Measurements from ENCODE around the gene ZNF22.

The ZNF22 gene

DNA sequence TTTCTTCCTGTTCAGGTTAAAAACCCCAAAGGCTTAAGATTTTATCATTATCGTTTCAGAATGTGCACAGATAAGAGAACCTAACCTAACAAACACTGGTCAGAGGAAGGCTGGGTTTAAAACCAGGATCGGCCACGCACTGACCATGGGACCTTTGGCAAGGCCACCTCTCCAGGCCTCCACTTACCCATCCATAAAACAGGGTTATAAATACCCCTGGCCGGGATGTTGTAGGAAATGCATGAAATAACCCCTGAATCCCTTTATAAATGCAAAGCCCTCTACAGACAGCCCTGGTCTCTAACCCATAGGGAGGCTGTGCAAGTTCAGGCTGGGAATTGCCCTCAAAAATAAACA, 22.5 kb upstream of the ZNF22 start:
- no peak for DNase-seq (ENCODE audit: low read depth)
- peak overlapping the region; percentile 28 for H3K4me3 ChIP-seq (ENCODE audit: low read depth, low read length)
- TF ChIP-seq, protein P1, sequence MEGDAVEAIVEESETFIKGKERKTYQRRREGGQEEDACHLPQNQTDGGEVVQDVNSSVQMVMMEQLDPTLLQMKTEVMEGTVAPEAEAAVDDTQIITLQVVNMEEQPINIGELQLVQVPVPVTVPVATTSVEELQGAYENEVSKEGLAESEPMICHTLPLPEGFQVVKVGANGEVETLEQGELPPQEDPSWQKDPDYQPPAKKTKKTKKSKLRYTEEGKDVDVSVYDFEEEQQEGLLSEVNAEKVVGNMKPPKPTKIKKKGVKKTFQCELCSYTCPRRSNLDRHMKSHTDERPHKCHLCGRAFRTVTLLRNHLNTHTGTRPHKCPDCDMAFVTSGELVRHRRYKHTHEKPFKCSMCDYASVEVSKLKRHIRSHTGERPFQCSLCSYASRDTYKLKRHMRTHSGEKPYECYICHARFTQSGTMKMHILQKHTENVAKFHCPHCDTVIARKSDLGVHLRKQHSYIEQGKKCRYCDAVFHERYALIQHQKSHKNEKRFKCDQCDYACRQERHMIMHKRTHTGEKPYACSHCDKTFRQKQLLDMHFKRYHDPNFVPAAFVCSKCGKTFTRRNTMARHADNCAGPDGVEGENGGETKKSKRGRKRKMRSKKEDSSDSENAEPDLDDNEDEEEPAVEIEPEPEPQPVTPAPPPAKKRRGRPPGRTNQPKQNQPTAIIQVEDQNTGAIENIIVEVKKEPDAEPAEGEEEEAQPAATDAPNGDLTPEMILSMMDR (IDR thresholded peaks at IDR 0.05; ENCODE audit: low read depth, low read length, missing control alignments): no peak

DNA sequence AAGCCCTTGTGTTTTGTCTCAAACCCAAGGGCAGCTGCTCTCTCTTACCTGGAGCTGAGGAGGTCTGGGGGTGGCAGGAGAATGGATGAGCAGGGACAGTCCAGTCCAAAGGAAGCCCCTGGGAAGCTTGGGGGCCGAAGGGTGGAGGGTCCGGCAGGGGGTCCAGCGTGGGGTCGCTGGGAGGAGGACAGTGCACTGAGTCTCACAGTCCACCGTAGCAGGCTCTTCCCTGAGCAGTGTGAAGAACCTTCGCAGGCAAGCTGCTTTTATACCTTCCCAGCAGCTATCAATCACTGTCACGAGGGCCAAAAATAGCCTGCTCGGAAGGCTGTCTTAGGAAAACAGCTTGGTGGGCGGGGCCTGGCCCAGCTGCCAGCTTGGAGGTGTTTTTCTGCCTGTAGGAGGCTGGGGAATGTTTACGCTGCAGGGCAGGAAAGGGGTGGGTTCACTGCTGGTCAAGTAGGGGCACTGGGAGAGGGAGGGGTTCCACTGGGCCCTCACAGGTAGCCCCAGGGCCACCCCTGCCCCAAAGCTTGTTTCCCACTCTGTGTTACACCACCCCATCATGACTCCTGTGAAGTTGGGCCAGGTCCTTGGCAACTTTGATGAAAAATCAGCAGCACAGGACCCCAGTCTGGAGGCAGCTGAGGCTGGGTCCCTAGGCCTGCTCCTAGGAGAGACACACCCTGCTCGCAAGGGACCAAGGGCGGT, 22.0 kb upstream of the ZNF22 start, which contains the start of gene DEPP1:
Gene DEPP1 (minus strand): TSS at position 240 of the 711 bp plus-strand sequence. CDS start 779 bp downstream, outside the sequence.
- DNase-seq (ENCODE audit: low read depth): no peak
- TF ChIP-seq, protein P1 (IDR thresholded peaks at IDR 0.05; ENCODE audit: low read depth, low read length, missing control alignments): no peak
- peak within 1 kb of the TSS; percentile 28 for H3K4me3 ChIP-seq (ENCODE audit: low read depth, low read length)

DNA sequence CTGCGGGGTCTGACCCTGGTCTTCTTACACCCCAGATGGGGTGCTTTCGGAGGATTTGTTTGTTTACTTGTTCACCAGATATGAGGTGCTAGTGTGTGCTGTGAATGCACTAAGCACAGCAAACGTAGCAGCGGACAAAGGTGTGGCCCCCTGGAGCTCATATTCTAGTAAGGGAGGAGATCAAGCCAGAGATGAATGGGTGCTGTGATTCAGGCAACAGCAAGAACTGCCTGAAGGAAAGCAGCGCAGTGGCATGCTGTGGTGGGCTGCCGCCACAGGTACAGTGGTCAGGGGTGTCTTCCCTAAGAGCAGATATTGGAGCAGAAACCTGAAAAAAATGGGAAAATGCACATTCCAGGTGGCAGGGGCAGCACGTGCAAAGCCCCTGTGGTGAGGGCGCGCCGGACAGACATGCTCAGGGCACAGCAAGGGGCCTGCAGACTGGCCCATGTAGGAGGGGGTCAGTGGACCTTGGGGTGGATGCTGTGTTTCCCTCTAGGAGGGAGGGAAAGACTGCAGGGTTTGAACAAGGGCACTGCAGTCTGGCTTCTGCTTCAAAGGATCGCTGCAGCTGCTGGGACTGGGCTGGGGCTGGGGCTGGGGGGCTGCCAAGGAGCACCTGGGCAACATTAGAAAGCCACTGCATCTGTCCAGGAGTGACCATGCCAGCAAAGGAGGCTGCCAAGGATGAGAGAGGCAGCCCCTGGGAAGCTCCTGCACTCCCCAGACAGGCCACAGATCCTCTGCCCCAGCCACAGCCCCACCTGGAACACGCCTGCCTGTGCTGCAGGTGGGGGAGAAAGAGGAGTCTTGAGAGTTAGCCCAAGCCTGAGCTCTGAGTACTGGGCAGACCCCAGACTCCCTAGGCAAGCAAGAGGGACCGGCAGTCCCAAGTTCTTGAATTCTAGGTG, 21.2 kb upstream of the ZNF22 start:
- no peak for DNase-seq (ENCODE audit: low read depth)
- TF ChIP-seq, protein P1 (IDR thresholded peaks at IDR 0.05; ENCODE audit: low read depth, low read length, missing control alignments): no peak
- H3K4me3 ChIP-seq (ENCODE audit: low read depth, low read length): no peak overlapping the region; the same call in 1 of the 2 replicates

DNA sequence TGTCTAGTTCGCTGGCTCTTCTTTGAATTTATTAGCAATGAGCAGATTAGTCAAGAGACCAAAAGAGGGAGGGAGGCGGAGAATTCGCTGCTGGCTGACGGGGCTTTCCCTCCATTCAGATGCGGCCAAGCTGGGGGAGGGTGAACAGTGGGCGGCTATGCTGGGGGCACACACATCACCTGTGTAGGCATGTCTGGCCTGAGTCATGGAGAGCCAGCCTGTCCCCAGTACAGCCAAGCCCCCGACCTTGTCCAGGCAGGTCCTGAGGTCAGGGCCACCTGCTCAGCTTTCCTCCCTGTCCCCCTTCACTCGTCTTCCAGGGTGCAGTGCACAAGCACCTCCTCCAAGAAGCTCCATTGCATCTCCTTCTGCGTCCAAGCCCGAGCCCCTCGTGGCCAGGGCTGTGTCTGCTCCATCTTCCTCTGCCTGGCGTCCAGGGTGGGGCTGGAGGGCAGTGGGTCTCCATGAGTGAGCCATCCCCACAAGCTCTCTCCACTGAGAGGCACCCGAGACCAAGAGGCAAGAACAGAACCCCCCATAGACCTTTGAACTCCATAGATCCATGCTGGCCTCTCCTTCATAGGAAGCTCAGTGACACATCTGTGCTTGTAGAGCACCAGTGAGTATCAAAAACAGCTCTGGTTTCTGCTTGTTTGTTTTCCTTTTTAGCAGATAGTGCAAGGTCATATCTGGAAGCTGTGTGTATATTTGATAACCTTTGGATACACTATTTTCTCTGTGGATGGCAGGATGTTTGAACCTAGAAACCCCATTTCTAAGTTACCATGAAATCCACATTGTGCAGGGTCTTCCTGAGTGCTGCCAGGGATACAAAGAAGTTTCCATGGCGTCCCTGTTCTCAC, 20.2 kb upstream of the ZNF22 start:
- DNase-seq (ENCODE audit: low read depth): no peak
- TF ChIP-seq, protein P1 (IDR thresholded peaks at IDR 0.05; ENCODE audit: low read depth, low read length, missing control alignments): no peak
- H3K4me3 ChIP-seq (ENCODE audit: low read depth, low read length): no peak overlapping the region

DNA sequence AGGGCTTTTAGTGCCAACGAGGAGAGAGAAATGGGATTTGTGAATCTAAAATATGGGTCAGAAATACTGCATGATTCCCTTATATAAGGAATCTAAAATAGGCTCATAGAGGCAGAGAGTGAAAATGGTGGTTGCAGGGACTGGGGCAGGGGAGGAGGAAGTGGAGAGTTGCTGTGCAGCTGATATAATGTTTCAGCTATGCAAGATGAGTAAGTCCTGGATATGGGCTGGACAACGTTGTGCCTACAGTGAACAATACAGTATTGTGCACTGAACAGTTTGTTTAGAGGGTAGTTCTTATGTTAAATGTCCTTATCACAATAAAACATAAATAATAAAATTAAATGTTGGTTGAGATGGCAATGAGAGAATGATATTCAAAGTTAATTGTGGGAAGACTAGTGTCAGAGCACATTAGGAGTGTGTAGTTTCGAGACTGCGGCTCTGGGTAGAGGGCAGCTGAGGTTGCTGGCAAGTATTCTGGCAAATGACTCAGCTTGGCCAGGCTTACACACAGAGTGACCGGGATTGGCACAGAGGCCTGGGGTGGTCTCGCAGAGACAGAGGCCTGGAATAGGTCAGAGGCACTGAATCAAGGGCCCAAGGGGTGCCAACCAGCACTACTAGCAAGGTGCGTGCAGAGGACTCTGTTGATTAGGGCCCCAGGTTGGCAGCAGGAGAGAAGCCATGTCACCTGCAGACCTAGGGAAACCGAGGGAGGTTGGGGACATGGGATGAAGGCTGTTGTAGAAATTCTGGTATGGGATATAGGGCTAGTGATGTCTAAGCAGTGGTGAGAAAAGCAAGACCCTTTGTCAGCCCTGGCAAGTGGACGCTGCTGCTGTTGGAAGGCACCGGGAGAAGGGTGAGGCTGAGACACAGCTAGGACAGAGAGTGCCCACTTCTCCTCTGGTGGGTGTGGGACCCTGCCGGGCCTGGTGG, 19.3 kb upstream of the ZNF22 start:
- no peak for DNase-seq (ENCODE audit: low read depth)
- TF ChIP-seq, protein P1 (IDR thresholded peaks at IDR 0.05; ENCODE audit: low read depth, low read length, missing control alignments): no peak
- no peak overlapping the region for H3K4me3 ChIP-seq (ENCODE audit: low read depth, low read length)

DNA sequence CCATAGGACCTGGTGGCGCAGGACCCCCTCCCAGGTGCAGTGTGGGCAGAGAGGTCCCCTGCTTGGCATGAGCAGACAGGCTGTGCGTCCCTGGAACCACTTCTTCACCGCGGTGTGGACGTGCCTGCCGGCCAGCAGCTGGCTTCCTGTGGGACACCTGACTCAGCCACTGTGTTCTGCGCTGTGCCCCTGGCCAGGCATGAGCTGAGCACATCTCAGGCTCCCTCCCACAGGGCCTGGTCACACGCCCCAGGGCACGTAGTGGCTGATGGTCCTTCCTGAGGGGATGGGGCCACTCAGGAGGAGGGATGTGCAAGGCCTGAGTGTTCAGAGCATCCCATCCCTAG, 18.6 kb upstream of the ZNF22 start:
- no peak overlapping the region for H3K4me3 ChIP-seq (ENCODE audit: low read depth, low read length)
- TF ChIP-seq, protein P1 (IDR thresholded peaks at IDR 0.05; ENCODE audit: low read depth, low read length, missing control alignments): no peak
- no peak for DNase-seq (ENCODE audit: low read depth)

All from GM12864 (cell line).